ENCODE data around the gene UGT1A9. TPM values are rescaled to one million over a fixed set of nuclear protein-coding genes. Genes with fewer than 3 reads are reported as not detected.

UGT1A9 gene
- total RNA-seq, 1 experiment from 2014 or later = not detected

DNA sequence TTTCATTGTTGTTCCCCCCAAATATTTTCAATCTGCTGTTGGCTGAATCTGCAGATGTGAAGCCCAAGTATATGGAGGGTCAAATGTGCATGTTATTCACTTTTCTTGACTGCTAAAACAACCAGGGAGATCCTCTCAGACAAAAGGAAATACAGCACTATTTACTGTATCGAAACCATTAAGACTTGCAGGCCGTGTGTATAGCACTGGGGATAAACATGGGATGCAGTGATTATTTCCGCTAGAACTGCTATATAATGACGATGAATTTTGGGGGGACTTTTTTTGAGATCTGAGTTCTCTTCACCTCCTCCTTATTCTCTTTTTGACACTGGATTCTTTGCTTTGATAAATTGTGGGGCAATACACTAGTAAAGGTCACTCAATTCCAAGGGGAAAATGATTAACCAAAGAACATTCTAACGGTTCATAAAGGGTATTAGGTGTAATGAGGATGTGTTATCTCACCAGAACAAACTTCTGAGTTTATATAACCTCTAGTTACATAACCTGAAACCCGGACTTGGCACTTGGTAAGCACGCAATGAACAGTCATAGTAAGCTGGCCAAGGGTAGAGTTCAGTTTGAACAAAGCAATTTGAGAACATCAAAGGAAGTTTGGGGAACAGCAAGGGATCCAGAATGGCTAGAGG, 84.9 kb downstream of the UGT1A9 start:
- no peaks in the 10 kb centered on the region for H3K36me3 Mint-ChIP-seq (ENCODE audit: insufficient read depth, unreplicated experiment)
- no TSS peak for BruUV-seq (replicated peaks)
- intact Hi-C loops (cut with micrococcal nuclease) = no loop called here
- H3K27me3 Mint-ChIP-seq (ENCODE audit: insufficient read depth, unreplicated experiment) = no peaks in the 10 kb centered on the region
- TF ChIP-seq, protein P1, sequence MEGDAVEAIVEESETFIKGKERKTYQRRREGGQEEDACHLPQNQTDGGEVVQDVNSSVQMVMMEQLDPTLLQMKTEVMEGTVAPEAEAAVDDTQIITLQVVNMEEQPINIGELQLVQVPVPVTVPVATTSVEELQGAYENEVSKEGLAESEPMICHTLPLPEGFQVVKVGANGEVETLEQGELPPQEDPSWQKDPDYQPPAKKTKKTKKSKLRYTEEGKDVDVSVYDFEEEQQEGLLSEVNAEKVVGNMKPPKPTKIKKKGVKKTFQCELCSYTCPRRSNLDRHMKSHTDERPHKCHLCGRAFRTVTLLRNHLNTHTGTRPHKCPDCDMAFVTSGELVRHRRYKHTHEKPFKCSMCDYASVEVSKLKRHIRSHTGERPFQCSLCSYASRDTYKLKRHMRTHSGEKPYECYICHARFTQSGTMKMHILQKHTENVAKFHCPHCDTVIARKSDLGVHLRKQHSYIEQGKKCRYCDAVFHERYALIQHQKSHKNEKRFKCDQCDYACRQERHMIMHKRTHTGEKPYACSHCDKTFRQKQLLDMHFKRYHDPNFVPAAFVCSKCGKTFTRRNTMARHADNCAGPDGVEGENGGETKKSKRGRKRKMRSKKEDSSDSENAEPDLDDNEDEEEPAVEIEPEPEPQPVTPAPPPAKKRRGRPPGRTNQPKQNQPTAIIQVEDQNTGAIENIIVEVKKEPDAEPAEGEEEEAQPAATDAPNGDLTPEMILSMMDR (IDR thresholded peaks at IDR 0.05; ENCODE audit: unreplicated experiment) = no peak
- POLR2A ChIA-PET = interaction anchor here (0.7 kb wide), 1 partner anchor 384 kb away, joined by 3 read pairs; no protein-coding TSS in a partner anchor
- CTCF ChIA-PET = interaction anchor here (1.2 kb wide), 1 partner anchor 45 kb away, joined by 3 read pairs; no protein-coding TSS in a partner anchor
- peak; percentile 5 for DNase-seq (ENCODE audit: unreplicated experiment)
- no peak overlapping the region for H3K27ac Mint-ChIP-seq (ENCODE audit: low read depth, unreplicated experiment)
- H3K9me3 Mint-ChIP-seq (ENCODE audit: unreplicated experiment) = peaks cover 4% of the 10 kb centered on the region
- no peaks in the 10 kb centered on the region for H3K4me1 Mint-ChIP-seq (ENCODE audit: insufficient read depth, unreplicated experiment)
- H3K4me3 Mint-ChIP-seq (ENCODE audit: unreplicated experiment) = no peak overlapping the region

DNA sequence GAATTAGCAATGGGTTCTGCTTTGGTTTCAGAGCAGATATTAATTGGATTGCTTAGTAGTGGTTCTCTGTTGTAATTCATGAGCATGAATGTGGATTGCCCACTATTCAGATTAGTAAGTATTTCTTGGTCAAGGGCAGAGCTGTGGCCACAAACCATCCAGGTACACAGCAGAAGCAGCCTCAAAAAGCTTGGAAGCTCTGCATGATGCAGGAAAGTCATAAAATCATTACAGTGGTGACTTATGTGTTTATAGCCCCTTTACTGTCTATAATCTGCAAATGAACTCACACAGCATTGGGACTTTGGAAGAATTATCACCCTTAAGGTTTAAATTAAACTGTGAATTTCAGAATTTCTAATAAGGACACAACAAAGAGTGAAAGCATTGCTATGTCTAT, 86.4 kb downstream of the UGT1A9 start:
- Mint-ChIP-seq H3K4me3 (ENCODE audit: unreplicated experiment) (no peak overlapping the region), H3K9me3 (ENCODE audit: unreplicated experiment) (no peaks in the 10 kb centered on the region), H3K27ac (ENCODE audit: low read depth, unreplicated experiment) (no peak overlapping the region), H3K27me3 (ENCODE audit: insufficient read depth, unreplicated experiment) (no peaks in the 10 kb centered on the region), H3K36me3 (ENCODE audit: insufficient read depth, unreplicated experiment) (no peaks in the 10 kb centered on the region), H3K4me1 (ENCODE audit: insufficient read depth, unreplicated experiment) (no peaks in the 10 kb centered on the region)
- BruUV-seq (replicated peaks) = no TSS peak
- ChIA-PET CTCF (interaction anchor here (0.9 kb wide), 1 partner anchor 40 kb away, joined by 3 read pairs; no protein-coding TSS in a partner anchor), POLR2A (no interaction called here)
- intact Hi-C loops (cut with micrococcal nuclease) = no loop called here
- TF ChIP-seq, protein P1 (IDR thresholded peaks at IDR 0.05; ENCODE audit: unreplicated experiment) = no peak
- no peak for DNase-seq (ENCODE audit: unreplicated experiment)

DNA sequence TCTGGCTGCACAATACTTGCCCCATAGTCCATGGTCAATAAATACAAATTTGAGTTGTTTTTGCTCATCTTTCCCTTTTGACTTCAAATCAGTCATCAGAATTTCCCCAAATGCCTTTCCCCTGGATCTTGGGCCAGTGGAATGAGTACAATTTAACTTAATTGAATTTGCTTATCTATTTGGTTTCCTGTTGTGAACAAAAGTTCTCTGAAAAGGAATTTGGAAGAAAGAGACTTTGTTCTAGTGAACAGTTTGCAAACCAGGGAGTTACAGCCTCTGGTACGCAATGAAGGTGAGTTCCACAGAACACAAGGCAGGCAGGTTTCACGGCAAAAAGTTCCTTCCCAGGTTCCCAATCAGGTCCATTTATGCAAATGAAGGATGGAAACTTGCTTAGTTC, 87.2 kb downstream of the UGT1A9 start:
- Mint-ChIP-seq H3K4me1 (ENCODE audit: insufficient read depth, unreplicated experiment) (peaks cover 5% of the 10 kb centered on the region), H3K4me3 (ENCODE audit: unreplicated experiment) (no peak overlapping the region), H3K9me3 (ENCODE audit: unreplicated experiment) (no peaks in the 10 kb centered on the region), H3K36me3 (ENCODE audit: insufficient read depth, unreplicated experiment) (no peaks in the 10 kb centered on the region), H3K27ac (ENCODE audit: low read depth, unreplicated experiment) (no peak overlapping the region), H3K27me3 (ENCODE audit: insufficient read depth, unreplicated experiment) (no peaks in the 10 kb centered on the region)
- TF ChIP-seq, protein P1 (IDR thresholded peaks at IDR 0.05; ENCODE audit: unreplicated experiment) = no peak
- POLR2A ChIA-PET = no interaction called here
- intact Hi-C loops (cut with micrococcal nuclease) = no loop called here
- CTCF ChIA-PET = interaction anchor here (0.9 kb wide), 1 partner anchor 40 kb away, joined by 3 read pairs; no protein-coding TSS in a partner anchor
- no peak for DNase-seq (ENCODE audit: unreplicated experiment)
- no TSS peak for BruUV-seq (replicated peaks)

DNA sequence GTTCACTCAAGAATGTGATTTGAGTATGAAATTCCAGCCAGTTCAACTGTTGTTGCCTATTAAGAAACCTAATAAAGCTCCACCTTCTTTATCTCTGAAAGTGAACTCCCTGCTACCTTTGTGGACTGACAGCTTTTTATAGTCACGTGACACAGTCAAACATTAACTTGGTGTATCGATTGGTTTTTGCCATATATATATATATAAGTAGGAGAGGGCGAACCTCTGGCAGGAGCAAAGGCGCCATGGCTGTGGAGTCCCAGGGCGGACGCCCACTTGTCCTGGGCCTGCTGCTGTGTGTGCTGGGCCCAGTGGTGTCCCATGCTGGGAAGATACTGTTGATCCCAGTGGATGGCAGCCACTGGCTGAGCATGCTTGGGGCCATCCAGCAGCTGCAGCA, 88.3 kb downstream of the UGT1A9 start, which contains the start of gene UGT1A1:
Gene UGT1A1, plus strand, starts transcription at position 228 of the 400 bp plus-strand sequence. Its CDS starts 18 bp downstream, at position 246.
- no TSS peak for BruUV-seq (replicated peaks)
- Mint-ChIP-seq H3K27ac (ENCODE audit: low read depth, unreplicated experiment) (no peak within 1 kb of the TSS), H3K36me3 (ENCODE audit: insufficient read depth, unreplicated experiment) (no peaks in the 10 kb centered on the region), H3K4me3 (ENCODE audit: unreplicated experiment) (no peak within 1 kb of the TSS), H3K4me1 (ENCODE audit: insufficient read depth, unreplicated experiment) (peaks cover 15% of the 10 kb centered on the region), H3K27me3 (ENCODE audit: insufficient read depth, unreplicated experiment) (no peaks in the 10 kb centered on the region), H3K9me3 (ENCODE audit: unreplicated experiment) (no peaks in the 10 kb centered on the region)
- ChIA-PET CTCF (interaction anchor here (0.8 to 1.9 kb wide), 2 partner anchors 48 to 102 kb away, joined by 3 to 4 read pairs; no protein-coding TSS in a partner anchor), POLR2A (no interaction called here)
- no peak for DNase-seq (ENCODE audit: unreplicated experiment)
- intact Hi-C loops (cut with micrococcal nuclease) = no loop called here
- TF ChIP-seq, protein P1 (IDR thresholded peaks at IDR 0.05; ENCODE audit: unreplicated experiment) = no peak
